ENCODE results near the gene SLC4A4.

Gene SLC4A4

DNA sequence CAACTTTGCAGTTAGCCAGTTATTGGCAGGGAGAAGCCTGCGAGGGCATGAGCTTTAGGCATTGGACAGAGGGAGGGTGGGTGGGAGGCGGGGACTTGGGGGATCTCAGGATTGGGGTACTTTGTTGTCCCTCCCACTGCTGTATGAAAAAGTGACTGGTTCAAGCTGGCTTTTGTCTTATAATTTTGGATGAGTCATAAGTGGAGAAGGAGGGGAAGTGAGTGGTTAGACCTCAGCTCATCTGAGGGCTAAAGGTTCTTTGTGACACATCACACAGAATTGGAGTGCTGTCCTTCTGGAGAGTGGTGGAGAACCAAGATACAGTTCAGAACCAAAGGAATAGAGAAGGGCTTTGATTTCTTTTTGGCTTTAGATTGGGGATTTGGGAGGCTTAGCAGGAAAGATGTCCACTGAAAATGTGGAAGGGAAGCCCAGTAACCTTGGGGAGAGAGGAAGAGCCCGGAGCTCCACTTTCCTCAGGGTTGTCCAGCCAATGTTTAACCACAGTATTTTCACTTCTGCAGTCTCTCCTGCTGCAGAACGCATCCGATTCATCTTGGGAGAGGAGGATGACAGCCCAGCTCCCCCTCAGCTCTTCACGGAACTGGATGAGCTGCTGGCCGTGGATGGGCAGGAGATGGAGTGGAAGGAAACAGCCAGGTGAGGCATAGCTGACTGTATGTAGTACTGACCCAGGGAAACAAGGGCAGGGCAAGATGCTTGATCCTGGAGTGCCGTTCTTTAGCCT is at the start of gene SLC4A4:
SLC4A4 (plus strand) TSS at position 175 of the 748 bp plus-strand sequence.
- H3K9me3 Mint-ChIP-seq = no peaks in the 10 kb centered on the region
- no peaks in the 10 kb centered on the region for H3K36me3 Mint-ChIP-seq
- peaks cover 8% of the 10 kb centered on the region for H3K27me3 Mint-ChIP-seq
- H3K27ac Mint-ChIP-seq = no peak within 1 kb of the TSS
- no peak within 1 kb of the TSS for H3K4me3 Mint-ChIP-seq
- DNase-seq (ENCODE audit: low spot score in 2 of 2) = no peak
- no peak for ATAC-seq (ENCODE audit: low read depth)
- peaks cover 3% of the 10 kb centered on the region for H3K4me1 Mint-ChIP-seq

DNA sequence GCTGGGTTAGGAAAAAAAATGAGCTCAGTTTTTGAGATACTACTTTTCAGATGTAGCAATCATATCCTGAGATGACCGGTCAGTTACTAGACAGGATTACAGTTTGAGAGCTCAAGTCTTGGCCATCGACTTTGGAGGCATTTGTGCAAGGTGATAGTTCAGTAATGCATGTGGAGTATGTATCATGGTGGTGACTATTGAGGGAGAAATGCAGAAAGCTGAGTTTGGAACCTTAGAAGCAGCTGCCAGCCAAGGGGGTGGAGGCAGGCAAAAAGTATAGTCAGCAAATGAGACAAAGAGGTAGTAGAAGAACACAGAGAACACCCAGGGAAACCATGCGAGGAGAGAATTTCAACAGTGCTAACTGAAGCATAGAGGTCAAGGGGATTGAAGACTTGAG is 48.7 kb upstream of the SLC4A4 start:
- H3K27me3 Mint-ChIP-seq = peaks cover 8% of the 10 kb centered on the region

DNA sequence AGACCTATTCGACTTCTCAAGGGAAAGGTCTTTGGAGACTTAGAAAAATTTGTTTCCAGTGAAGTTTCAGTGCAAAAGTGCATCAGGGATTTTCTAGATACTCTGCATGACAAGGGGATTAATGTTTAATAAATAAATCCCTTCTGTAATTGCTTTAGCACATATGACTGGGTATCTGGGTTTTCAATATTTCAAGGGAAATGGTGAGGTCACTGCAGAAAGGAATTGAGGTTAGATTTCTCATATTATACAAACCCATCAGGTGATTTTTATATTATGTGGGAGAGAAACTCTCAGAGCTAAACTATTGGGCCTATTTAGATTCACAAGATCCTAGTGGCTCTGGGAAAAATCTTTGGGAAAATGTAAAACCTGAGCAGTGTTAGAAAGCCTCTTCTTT is 48.3 kb upstream of the SLC4A4 start:
- DNase-seq (ENCODE audit: low spot score in 2 of 2) = no peak
- no peaks in the 10 kb centered on the region for H3K4me1 Mint-ChIP-seq

More for the DNA sequence above, 48.7 kb upstream of the SLC4A4 start:
- no peak for DNase-seq (ENCODE audit: low spot score in 2 of 2)
- Mint-ChIP-seq H3K27ac (no peak overlapping the region), H3K9me3 (no peaks in the 10 kb centered on the region), H3K36me3 (no peaks in the 10 kb centered on the region), H3K4me3 (no peak overlapping the region), H3K4me1 (no peaks in the 10 kb centered on the region)
- no peak for ATAC-seq (ENCODE audit: low read depth)

DNA sequence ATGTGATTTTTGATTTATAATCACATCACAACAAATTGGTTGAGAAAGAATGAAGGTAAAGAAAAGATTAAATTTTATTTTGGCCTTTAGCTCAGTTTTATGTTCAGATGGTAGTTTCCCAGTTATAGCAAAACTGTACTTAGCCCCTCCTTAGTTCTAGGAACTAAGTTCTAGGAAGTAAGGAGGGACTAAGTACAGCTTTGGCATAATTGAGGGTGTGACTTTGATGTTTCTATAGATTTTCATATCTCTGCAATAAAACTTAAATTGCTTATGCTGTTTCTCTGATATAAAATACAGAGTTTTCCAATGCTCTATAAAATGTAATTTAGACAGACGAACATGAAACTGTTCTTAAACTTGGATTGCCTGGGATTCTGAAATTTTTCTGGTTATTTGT is 46.6 kb upstream of the SLC4A4 start:
- ATAC-seq (ENCODE audit: low read depth) = no peak
- H3K4me3 Mint-ChIP-seq = no peak overlapping the region

More for the DNA sequence above, 48.3 kb upstream of the SLC4A4 start:
- Mint-ChIP-seq H3K9me3 (no peaks in the 10 kb centered on the region), H3K27ac (no peak overlapping the region), H3K4me3 (no peak overlapping the region), H3K36me3 (no peaks in the 10 kb centered on the region), H3K27me3 (peaks cover 8% of the 10 kb centered on the region)
- no peak for ATAC-seq (ENCODE audit: low read depth)

DNA sequence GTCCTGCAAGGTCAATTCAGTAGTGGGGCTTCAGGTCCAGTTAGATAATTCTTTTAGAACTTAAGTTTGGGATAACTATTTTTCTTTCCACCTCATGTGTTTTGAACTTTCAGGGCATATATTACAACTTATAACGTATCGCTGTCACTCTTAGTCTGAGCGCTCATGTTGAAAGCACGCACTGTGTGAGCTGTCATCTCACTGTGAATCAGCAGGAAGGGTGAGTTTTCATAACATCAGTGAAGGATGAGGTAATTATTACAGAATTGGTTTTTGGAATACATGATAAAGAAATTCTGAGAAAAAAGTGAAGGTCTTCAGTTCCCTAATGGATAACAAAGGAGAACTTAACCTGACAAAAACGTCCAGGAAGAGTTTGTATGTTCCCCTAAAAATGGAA is 45.1 kb upstream of the SLC4A4 start:
- Mint-ChIP-seq H3K4me1 (no peaks in the 10 kb centered on the region), H3K4me3 (no peak overlapping the region), H3K27ac (no peak overlapping the region), H3K27me3 (peaks cover 16% of the 10 kb centered on the region), H3K9me3 (no peaks in the 10 kb centered on the region), H3K36me3 (no peaks in the 10 kb centered on the region)
- ATAC-seq (ENCODE audit: low read depth) (no peak), DNase-seq (ENCODE audit: low spot score in 2 of 2) (no peak)

More for the DNA sequence above, 46.6 kb upstream of the SLC4A4 start:
- no peaks in the 10 kb centered on the region for H3K4me1 Mint-ChIP-seq
- H3K9me3 Mint-ChIP-seq = no peaks in the 10 kb centered on the region
- no peaks in the 10 kb centered on the region for H3K36me3 Mint-ChIP-seq
- DNase-seq (ENCODE audit: low spot score in 2 of 2) = no peak
- peaks cover 15% of the 10 kb centered on the region for H3K27me3 Mint-ChIP-seq
- H3K27ac Mint-ChIP-seq = no peak overlapping the region

DNA sequence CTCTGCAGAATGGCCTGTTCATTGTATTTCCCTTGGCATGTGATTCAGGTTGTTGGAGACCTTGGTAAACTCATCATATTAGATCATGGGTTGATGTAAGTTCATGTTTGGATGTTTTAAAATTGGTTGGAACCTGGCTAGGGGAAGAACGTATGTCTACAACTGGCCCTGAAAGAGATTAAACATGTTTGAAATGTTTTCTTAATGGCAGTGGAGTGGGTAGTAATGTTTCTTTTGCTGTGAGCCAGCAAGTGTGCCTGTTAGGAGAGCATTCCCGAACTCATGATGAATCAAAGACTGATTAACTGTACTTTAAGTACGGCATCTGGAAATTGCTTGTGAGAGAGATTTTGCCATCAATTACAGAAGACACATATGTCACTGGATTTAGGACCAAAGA is 44.5 kb upstream of the SLC4A4 start:
- no peak overlapping the region for H3K27ac Mint-ChIP-seq
- DNase-seq (ENCODE audit: low spot score in 2 of 2) = no peak

DNA sequence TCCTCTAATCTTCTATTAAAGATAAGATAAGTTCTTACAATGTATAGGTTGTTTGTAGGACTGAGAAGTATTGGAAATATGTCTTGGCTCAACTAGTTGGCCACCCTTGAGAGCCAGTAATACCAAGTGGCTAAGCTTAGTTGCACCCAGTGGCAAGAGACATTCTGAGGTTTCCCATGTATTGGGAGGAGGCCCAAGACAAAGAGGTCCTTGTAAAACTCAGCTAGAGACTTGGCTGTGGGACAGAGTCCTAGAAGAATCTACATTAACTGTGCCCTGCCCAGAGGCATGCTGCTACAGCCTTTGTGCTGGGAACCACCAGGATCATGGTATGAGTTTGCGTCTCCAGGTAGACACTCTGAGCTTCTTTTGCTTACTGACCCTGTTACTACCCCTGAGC is 41.9 kb upstream of the SLC4A4 start:
- Mint-ChIP-seq H3K27ac (no peak overlapping the region), H3K4me1 (no peaks in the 10 kb centered on the region), H3K36me3 (no peaks in the 10 kb centered on the region), H3K27me3 (peaks cover 19% of the 10 kb centered on the region), H3K4me3 (no peak overlapping the region), H3K9me3 (no peaks in the 10 kb centered on the region)
- ATAC-seq (ENCODE audit: low read depth) = no peak
- DNase-seq (ENCODE audit: low spot score in 2 of 2) = no peak

More for the DNA sequence above, 44.5 kb upstream of the SLC4A4 start:
- H3K4me1 Mint-ChIP-seq = no peaks in the 10 kb centered on the region
- H3K4me3 Mint-ChIP-seq = no peak overlapping the region
- H3K27me3 Mint-ChIP-seq = peaks cover 16% of the 10 kb centered on the region
- no peak for ATAC-seq (ENCODE audit: low read depth)
- no peaks in the 10 kb centered on the region for H3K9me3 Mint-ChIP-seq
- no peaks in the 10 kb centered on the region for H3K36me3 Mint-ChIP-seq

DNA sequence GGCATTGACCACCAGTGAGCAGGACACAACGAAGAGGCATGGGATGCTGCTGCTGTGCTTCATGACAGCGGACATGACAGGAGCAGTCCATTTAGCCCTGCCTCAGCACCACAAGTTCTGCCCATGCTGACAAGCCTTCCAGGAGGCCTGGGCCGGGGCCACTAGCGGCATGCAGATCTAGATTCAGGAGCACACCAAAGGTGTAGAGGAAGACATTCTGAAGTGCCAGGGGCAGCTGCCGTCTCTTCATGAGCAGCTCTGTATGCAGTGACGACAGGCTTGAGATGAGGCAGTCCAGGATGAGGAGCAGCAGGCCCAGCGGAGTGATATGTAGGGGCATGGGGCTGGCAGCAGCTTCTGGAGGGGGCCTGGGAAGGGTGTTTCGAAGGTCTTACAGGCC is 38.5 kb upstream of the SLC4A4 start:
- Mint-ChIP-seq H3K4me1 (no peaks in the 10 kb centered on the region), H3K4me3 (no peak overlapping the region), H3K27me3 (peaks cover 16% of the 10 kb centered on the region), H3K9me3 (no peaks in the 10 kb centered on the region), H3K27ac (no peak overlapping the region), H3K36me3 (no peaks in the 10 kb centered on the region)
- DNase-seq (ENCODE audit: low spot score in 2 of 2) (no peak), ATAC-seq (ENCODE audit: low read depth) (no peak)

DNA sequence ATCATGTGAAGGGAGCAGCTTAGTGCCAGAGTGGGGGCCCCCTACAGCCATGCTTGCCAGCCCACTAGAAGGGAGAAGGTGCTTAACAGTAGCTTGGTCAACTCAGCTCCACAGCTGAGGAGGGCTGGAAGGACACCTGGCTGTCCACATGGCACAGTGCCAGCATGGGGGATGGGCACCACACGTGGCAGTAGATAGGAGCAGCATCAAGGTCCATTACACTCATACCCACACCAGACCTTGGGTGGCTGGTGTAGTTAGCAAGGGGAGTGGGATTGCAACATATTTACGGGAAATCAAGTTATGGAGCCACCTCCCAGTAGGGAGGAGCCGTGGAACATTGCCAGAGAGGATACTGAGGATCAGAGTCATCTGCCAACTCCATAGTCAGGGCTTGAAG is 37.9 kb upstream of the SLC4A4 start:
- Mint-ChIP-seq H3K4me1 (peaks cover 3% of the 10 kb centered on the region), H3K27me3 (peaks cover 15% of the 10 kb centered on the region), H3K27ac (no peak overlapping the region), H3K9me3 (no peaks in the 10 kb centered on the region), H3K4me3 (no peak overlapping the region), H3K36me3 (no peaks in the 10 kb centered on the region)
- no peak for ATAC-seq (ENCODE audit: low read depth)
- no peak for DNase-seq (ENCODE audit: low spot score in 2 of 2)

DNA sequence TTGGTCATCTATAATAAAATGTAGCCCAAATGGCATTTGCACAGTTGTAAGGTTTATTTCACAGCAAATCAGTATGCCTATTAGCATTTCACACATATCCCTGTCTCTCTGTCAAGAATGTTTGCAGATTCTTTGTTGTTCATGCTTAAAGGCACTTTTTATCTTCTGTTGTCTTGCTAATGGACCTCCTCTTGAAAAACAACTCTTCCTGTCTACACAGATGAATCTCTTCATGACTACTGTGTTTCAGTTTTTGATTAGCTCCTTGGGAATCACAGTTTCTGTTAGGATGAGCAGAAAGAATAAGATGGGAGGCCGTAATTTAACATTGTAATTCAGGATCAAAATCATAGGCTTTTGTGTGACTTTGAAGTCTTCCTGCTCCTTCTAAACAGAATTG is 35.5 kb upstream of the SLC4A4 start:
- Mint-ChIP-seq H3K9me3 (no peaks in the 10 kb centered on the region), H3K36me3 (peaks cover 1% of the 10 kb centered on the region), H3K27ac (no peak overlapping the region), H3K4me1 (peaks cover 3% of the 10 kb centered on the region), H3K4me3 (no peak overlapping the region), H3K27me3 (peaks cover 10% of the 10 kb centered on the region)
- no peak for ATAC-seq (ENCODE audit: low read depth)
- DNase-seq (ENCODE audit: low spot score in 2 of 2) = no peak

DNA sequence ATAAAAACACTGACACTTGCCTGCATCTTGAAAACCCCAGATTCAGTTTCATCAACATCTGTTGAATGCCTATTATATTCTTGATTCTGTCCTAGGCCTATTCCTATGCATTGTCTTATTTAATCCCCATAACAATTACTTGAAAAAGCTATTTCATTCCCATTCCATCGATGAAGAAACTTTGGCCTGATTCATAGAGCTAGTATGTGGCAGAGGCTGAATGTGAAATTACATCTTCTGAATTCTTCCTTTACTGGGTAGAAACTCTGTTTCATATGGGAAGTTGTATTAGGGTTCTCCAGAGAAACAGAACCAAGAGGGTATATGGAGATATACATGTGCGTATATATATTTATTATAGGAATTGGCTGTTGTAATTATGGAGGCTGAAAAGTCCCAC is 35.0 kb upstream of the SLC4A4 start:
- DNase-seq (ENCODE audit: low spot score in 2 of 2) = no peak
- Mint-ChIP-seq H3K36me3 (peaks cover 2% of the 10 kb centered on the region), H3K27me3 (peaks cover 11% of the 10 kb centered on the region)

DNA sequence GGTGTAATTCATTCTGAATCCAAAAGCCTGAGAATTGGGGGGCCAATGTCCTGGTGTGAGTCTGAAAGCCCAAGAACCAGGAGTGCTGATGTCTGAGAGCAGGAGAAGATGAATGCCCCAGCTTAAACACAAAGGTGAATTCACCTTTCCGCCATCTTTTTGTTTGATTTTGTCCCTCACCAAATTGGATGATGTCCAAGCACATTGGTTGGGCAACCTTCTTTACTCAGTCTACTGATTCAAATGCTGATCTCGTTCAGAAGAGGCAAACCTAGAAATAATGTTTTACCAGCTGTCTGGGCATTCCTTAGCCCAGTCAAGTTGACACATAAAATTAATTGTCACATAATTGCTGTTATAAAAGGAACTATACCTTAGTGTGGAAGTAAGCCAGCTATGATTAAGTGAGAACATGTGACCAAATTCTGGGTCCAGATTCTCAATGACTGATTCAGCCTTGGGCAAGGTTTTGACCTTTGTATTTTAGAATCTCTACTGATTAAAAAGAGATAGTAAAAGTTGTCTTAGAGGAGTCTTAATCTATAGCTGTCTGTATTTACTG is 34.5 kb upstream of the SLC4A4 start:
- DNase-seq (ENCODE audit: low spot score in 2 of 2) = no peak
- H3K4me1 Mint-ChIP-seq = peaks cover 3% of the 10 kb centered on the region
- peaks cover 11% of the 10 kb centered on the region for H3K27me3 Mint-ChIP-seq
- no peak overlapping the region for H3K27ac Mint-ChIP-seq
- ATAC-seq (ENCODE audit: low read depth) = no peak
- peaks cover 2% of the 10 kb centered on the region for H3K36me3 Mint-ChIP-seq
- H3K4me3 Mint-ChIP-seq = no peak overlapping the region
- no peaks in the 10 kb centered on the region for H3K9me3 Mint-ChIP-seq

More for the DNA sequence above, 35.0 kb upstream of the SLC4A4 start:
- ATAC-seq (ENCODE audit: low read depth) = no peak
- Mint-ChIP-seq H3K4me3 (no peak overlapping the region), H3K9me3 (no peaks in the 10 kb centered on the region), H3K27ac (no peak overlapping the region), H3K4me1 (peaks cover 3% of the 10 kb centered on the region)

DNA sequence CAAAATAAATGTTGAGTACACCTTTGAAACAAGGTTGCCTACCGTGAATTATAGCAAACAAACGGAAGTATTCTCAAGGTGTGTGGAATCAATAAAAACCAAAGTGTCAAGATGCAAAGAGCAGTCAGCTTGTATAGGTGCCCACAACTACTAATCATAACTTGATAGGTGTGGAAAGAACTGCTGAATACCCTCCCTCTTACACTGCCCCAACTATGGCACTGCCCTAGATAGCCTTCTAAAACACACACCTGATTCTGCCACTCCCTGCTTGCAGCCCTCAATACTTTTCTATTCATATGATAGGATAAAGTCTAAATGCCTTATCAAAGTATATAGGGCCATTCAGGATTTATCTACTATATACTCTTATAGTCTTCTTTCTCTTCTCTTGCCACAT is 31.1 kb upstream of the SLC4A4 start:
- no peak for ATAC-seq (ENCODE audit: low read depth)
- H3K4me3 Mint-ChIP-seq = no peak overlapping the region
- H3K4me1 Mint-ChIP-seq = peaks cover 3% of the 10 kb centered on the region
- H3K27ac Mint-ChIP-seq = no peak overlapping the region
- peaks cover 7% of the 10 kb centered on the region for H3K27me3 Mint-ChIP-seq
- peaks cover 2% of the 10 kb centered on the region for H3K36me3 Mint-ChIP-seq
- no peak for DNase-seq (ENCODE audit: low spot score in 2 of 2)
- peaks cover 7% of the 10 kb centered on the region for H3K9me3 Mint-ChIP-seq

DNA sequence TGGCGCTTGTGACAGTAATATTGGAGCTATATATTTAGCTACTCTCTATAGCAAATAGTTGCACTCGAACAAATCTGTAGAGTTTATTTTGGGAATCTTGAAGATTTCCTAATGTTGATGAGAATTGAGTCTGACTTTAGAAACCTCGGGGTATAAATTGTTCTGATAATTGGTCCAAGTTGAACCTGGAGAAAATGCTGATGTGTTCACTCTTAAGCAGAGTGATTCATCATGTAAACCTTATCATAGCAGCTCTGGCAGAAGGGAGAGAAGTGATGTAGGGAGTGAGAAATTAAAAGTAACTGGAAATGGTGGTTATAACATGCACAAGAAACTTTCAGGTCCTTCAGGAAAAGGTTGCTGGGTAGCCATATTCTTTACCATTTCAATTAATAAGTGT is 16.4 kb upstream of the SLC4A4 start:
- Mint-ChIP-seq H3K4me1 (no peaks in the 10 kb centered on the region), H3K36me3 (no peaks in the 10 kb centered on the region), H3K27me3 (peaks cover 2% of the 10 kb centered on the region), H3K4me3 (no peak overlapping the region), H3K27ac (no peak overlapping the region), H3K9me3 (no peaks in the 10 kb centered on the region)
- ATAC-seq (ENCODE audit: low read depth) (no peak), DNase-seq (ENCODE audit: low spot score in 2 of 2) (no peak)

DNA sequence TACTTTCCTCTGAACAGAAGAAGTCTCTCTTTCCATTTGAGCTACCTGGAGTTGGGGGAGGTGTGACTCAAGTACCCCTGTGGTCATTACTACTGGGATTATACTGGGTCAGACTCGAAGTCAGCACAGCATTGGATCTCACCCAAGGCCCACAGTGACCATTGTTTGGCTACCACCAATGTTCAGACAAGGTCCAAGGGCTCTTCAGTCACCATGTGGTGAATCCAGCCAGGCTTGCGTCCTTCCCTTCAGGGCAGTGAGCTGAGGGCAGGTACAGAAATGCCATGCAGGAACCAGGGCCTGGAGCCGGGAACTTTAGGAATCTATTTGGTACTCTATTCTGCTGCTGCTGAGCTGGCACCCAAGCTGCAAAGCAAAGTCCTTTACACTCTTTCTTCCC is 5.5 kb upstream of the SLC4A4 start:
- H3K4me1 Mint-ChIP-seq = no peaks in the 10 kb centered on the region
- ATAC-seq (ENCODE audit: low read depth) (no peak), DNase-seq (ENCODE audit: low spot score in 2 of 2) (no peak)
- H3K27ac Mint-ChIP-seq = no peak overlapping the region
- no peaks in the 10 kb centered on the region for H3K36me3 Mint-ChIP-seq
- no peak overlapping the region for H3K4me3 Mint-ChIP-seq
- peaks cover 3% of the 10 kb centered on the region for H3K27me3 Mint-ChIP-seq
- peaks cover 4% of the 10 kb centered on the region for H3K9me3 Mint-ChIP-seq
